NCI-H1417 treated with DMSO at 0.1 percent for 48 hours (cell line): ENCODE results near the gene MICAL3.

Experiments
- DNase-seq: peaks from one replicate; lab custom pipeline; 2025; lab: John Stamatoyannopoulos, UW

MICAL3 gene

GRCh38 chr22:17792299-17792698 is 232.1 kb downstream of the MICAL3 start:
- DNase-seq, result no peak

GRCh38 chr22:17791196-17791595 is 233.2 kb downstream of the MICAL3 start:
- DNase-seq, result no peak

- DNase-seq, result no peak
Measured at GRCh38 chr22:17789379-17790200, 234.8 kb downstream of the MICAL3 start.

- no peak for DNase-seq
Measured at GRCh38 chr22:17788528-17789378, 235.6 kb downstream of the MICAL3 start.

GRCh38 chr22:17787716-17788330 is 236.5 kb downstream of the MICAL3 start:
- no peak for DNase-seq

- no peak for DNase-seq
Measured at GRCh38 chr22:17787241-17787640, 237.1 kb downstream of the MICAL3 start.

- no peak for DNase-seq
Measured at GRCh38 chr22:17786435-17787161, 237.8 kb downstream of the MICAL3 start.

- DNase-seq, result no peak
Measured at GRCh38 chr22:17785185-17786184, 238.9 kb downstream of the MICAL3 start.

GRCh38 chr22:17784776-17785175 is 239.6 kb downstream of the MICAL3 start:
- DNase-seq, result no peak

GRCh38 chr22:17783773-17784480 is 240.4 kb downstream of the MICAL3 start:
- no peak for DNase-seq

- no peak for DNase-seq
Measured at GRCh38 chr22:17783312-17783711, 241.0 kb downstream of the MICAL3 start.

GRCh38 chr22:17782621-17783020 is 241.7 kb downstream of the MICAL3 start:
- DNase-seq, result no peak

GRCh38 chr22:17782158-17782557 is 242.2 kb downstream of the MICAL3 start:
- DNase-seq, result no peak

- no peak for DNase-seq
Measured at GRCh38 chr22:17781319-17782031, 242.9 kb downstream of the MICAL3 start.

GRCh38 chr22:17780741-17781318 is 243.5 kb downstream of the MICAL3 start:
- DNase-seq, result no peak

- DNase-seq, result no peak
Measured at GRCh38 chr22:17780116-17780740, 244.1 kb downstream of the MICAL3 start.

GRCh38 chr22:17779286-17780115 is 244.9 kb downstream of the MICAL3 start:
- DNase-seq, result no peak
